ENCODE data around the gene HSFY1.
"Not testable (repeated sequence)": the region's sequence is repeated elsewhere in the genome, so short reads cannot be mapped to it uniquely, and the experiment has no call there.

Gene HSFY1, protein sequence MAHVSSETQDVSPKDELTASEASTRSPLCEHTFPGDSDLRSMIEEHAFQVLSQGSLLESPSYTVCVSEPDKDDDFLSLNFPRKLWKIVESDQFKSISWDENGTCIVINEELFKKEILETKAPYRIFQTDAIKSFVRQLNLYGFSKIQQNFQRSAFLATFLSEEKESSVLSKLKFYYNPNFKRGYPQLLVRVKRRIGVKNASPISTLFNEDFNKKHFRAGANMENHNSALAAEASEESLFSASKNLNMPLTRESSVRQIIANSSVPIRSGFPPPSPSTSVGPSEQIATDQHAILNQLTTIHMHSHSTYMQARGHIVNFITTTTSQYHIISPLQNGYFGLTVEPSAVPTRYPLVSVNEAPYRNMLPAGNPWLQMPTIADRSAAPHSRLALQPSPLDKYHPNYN

DNA sequence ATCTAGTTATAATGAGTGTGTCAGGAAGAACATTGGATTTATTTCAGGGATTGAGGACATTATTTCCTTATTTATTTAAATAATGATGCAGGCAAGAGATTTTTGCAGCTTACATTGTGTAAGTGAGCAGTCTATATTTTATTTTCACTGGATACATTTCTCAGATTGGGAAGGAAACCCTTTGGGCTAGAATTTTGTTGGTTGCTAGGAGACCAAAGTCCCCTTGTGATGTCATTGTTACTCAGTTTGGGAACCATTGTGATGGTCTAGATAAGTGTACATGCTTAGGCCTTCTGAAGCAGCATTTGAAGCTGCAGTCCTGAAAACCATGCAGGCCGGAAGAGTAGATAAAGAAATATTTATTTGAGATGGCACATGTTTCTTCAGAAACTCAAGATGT lies at the start of gene HSFY1:
TSS of gene HSFY1 (plus strand) at position 301 of the 400 bp plus-strand sequence. CDS start at position 369, 68 bp downstream.
- not testable (repeated sequence) for DNase-seq

DNA sequence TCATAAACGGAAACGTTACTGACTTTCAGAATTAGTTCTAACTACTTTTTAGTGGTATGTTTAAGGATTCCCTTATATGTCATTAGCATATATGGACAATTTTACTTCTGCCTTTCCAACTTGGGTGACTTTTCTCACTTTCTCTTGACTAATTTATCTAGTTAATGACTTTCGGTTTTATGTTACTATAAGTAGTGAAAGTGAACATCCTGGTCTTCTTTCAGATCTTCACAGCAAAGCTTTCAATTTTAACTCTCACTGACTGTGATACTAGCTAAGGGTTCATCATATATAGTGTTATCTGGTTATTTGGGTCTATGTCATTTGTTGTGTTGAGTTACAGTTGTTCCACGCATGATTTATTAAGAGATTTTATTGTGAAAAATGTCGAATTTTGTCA lies 42.3 kb upstream of the HSFY1 start:
- not testable (repeated sequence) for DNase-seq

DNA sequence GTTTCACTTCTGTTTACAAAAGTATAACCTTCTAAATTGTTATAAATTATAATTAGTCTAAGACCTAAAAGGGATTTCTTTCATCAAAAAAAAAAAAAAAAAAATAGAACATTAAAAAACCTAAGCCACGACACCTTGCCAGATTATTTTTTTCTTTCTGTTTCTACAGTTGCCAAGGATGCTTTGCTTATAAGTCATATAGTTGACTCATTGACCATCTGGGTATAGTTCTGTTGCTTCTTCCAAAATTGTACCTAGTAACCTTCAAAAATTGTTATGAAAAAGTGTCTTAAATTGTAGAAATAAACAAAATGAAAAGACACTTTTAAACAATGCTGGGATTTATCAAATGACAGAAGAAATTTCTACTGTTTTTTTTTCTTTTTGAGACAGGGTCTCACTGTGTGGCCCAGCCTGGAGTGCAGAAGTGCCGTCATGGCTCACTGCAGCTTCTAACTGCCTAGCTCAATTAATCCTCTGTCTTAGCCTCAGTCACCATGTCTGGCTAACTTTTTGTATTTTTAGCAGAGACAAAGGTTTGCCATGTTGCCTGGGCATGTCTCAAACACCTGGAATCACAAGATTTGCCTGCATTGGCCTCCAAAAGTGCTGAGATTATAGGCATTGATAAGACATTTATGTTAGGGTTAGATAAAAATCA lies 15.4 kb upstream of the HSFY1 start:
- DNase-seq, result not testable (repeated sequence)

DNA sequence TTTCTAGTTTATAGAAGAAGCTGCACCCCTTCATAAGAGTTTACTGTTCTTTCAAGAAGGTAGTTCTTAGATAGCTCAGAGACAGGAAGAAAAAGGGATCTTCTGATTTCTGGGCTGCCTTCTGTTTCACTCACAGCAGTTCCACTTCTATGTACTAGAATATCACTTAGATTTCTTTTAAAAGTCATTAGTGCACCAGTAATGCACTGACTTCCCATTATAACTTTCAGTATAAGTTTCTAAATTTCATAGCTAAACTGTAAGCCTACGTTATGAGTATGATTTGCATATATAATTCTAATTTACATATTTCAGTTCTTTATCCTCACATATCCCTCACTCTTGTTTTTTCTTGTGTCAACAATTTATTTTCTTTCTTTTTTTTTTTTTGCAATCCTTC lies 7.6 kb upstream of the HSFY1 start:
- DNase-seq, result not testable (repeated sequence)

DNA sequence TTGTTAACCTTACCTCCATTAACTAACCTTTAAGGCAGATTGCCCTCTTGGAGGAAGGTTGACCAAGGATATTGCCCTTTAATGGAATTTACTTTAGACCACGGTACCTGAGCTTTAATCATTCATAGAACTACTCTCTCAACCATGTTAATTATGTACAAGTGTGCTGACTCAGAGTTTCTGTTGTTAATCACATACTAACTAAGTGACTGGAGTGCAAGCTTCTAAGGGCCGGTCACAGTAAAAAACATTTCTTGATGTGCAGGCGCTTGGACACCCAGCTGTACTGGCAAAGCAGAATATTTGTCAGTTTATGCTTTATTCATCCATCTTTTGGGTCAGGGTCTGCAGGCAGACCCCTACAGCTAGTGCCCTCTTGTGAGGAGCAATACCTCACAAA lies 6.6 kb downstream of the HSFY1 start:
- DNase-seq, result not testable (repeated sequence)

DNA sequence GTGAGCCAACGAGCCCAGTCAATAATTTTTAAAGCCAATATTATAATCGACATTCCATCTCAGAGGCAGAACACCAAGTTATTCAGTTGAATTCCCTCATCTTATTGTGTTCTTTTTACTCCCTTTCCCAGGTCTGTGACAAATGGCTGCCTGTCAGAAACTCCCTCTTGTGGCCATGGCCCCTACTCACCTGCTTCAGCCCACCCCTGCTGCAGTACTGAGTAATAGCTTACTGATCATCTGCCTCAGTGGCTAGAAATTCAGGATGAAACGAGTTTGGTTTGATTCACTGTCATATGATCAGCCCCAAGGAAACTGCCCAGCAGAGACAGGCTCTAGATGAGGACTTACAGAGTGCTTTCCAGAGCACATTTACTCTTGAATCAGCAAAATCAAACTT lies 19.4 kb downstream of the HSFY1 start:
- not testable (repeated sequence) for DNase-seq
